Activated CD8-positive, alpha-beta memory T cell treated with anti-CD3 and anti-CD28 coated beads, Interleukin-2, amount 50 U/mL, for 24 hours (primary cell): ENCODE results near the gene SEMA4F.
A peak's percentile ranks its signal among the peaks of the same experiment; 100 is the strongest.

Experiments used
- DNase-seq: peaks from one replicate; pipeline ENCODE4 v3.0.0-alpha.2; 2020; ENCODE audit errors: extremely low read depth

Gene SEMA4F

GRCh38 chr2:74706741-74707140, 52.7 kb downstream of the SEMA4F start:
- no peak for DNase-seq

DNA sequence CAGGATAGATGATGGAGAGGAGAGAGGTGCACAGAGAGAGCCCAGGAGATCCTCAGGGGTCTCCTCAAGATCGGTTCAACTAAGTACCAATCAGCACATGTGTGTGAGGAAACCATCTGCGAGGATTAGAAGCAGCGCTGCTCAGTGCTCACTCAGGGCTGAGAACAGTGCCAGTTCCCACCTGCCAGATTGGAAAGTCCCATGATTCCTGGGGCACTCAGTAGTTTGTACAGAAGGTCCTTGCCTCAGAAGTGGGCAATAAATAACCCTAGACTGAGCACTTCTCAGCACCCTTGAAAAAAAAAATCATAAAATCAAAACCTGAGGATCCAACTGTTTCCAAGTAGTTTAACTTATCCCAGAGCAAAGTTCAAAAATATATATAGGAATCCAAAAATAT, 53.8 kb downstream of the SEMA4F start:
- DNase-seq: no peak

GRCh38 chr2:74708296-74708695, 54.2 kb downstream of the SEMA4F start:
- DNase-seq: no peak

DNA sequence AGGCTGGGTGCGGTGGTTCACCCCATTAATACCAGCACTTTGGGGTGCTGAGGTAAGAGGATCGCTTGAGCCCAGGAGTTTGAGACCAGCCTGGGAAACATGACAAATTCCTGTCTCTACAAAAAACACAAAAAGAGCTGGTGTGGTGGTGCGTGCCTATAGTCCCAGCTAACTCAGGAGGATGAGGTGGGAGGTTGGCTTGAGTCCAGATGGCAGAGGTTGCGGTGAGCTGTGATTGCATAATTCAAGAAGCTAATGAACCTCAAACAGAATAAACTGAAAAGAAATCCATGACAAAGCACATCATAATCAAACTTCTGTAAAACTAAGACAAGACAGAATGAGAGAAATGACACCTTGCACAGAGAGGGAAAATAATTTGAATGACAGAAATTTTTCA, 54.8 kb downstream of the SEMA4F start:
- no peak for DNase-seq

DNA sequence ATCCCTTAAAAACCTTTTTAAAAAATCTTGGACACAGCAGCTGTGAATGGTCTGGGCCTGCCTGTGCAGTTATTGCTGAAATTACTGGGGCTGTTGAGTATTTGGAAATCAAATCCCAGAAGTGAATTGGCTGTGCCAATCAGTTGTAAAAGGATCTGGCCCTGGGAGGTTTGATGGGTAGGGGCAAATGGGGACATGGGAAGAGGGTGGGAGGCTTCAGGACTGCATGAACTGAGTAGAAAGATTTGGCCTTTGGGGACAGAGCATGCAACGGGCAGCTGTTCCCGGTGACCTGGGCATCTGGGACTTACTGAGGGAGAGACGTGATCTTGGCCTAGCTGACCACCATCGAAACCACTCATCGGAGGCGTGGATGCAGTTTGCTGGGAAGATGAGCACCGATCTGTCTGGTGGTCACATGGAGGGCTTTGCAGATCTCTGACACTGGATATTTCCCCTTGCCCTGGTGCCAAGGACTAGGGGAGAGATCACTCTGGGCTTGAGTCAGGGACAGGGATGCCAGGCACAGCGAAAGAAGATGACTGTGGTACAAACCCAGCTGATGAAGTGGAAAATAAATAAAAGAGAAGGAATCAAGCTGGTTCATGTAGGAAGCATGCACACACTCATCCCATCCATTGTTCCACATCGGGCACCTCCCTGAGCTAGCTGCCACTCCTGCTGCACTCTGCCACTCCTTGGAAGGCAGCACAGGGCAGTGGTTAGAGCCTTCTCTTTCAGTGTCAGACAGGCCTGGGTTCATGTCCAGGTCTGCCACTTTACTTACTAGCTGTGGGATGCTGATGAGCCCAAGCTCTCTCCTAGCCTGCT, 58.4 kb downstream of the SEMA4F start:
- no peak for DNase-seq

DNA sequence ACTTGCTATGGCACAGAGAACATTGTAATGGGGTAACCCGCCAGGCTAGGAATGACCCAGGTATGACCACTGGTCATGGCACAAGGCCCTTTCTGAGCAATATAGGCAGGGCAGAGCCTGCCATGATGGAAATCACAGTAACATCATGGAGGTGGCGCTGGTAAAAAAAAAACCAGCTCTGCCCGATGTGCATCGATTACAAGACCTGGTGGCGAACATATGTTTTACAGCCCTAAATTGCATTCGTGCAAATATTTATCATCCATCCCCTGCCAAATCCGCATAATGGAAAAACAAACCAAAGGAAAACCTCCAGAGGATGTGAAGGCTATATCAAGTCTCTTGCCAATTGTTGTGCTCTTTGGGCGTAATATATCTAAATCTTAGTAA, 60.6 kb downstream of the SEMA4F start:
- no peak for DNase-seq

- DNase-seq: peak; percentile 51
These were observed 61.2 kb downstream of the SEMA4F start for GRCh38 chr2:74715081-74715791.

GRCh38 chr2:74715880-74716279, 61.8 kb downstream of the SEMA4F start:
- no peak for DNase-seq

- DNase-seq: no peak
These were observed 65.0 kb downstream of the SEMA4F start for GRCh38 chr2:74719066-74719465.

GRCh38 chr2:74721316-74721715, 67.3 kb downstream of the SEMA4F start:
- no peak for DNase-seq

DNA sequence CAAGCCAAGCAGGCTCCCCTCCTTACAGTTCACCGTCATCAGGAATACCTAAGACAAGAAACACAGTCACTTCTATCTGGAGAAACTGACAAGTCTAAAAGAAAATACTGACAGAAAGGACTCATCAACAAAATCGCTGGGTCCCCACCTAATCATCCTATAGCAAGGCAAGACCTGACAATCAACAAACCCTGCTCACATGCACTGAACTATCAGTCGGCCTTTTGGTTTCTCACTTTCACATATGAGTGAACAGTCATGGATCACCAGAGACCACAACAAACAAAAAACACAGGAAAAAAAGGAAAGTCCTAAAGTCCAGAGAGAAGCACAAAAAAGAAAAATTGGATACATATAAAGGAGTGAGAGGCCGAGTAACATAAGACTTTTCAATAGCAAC, 70.4 kb downstream of the SEMA4F start:
- no peak for DNase-seq

- DNase-seq: no peak
These were observed 71.2 kb downstream of the SEMA4F start for GRCh38 chr2:74725287-74725686.

DNA sequence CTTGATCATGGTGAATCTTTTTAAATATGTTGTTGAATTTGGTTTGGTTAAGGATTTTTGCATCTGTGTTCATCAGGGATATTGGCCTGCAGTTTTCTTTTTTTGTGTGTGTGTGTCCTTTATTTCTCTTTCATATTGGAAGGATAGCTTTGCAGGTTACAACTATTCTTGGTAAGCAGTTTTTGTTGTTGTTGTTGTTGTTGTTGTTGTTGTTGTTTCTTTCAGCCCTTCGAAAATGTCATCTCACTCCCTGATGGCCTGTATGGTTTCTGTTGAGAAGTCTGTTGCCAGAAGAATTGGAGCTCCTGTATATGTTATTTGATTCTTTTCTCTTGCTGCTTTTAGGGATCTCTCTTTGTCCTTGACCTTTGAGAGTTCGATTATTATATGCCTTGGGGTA, 74.8 kb downstream of the SEMA4F start:
- no peak for DNase-seq

GRCh38 chr2:74730530-74730929, 76.5 kb downstream of the SEMA4F start:
- no peak for DNase-seq
